Panc1 (cell line): ENCODE results near the gene MEF2D.

Experiments
- POLR2AphosphoS5 ChIP-seq: IDR thresholded peaks from 2 replicates; pipeline ENCODE4 v1.6.1; 2012; ENCODE audit warnings: mild to moderate bottlenecking, low read depth, low read length, moderate library complexity
- SIN3A ChIP-seq: IDR thresholded peaks from 2 replicates; pipeline ENCODE4 v1.6.1; 2012; ENCODE audit warnings: low read depth, mild to moderate bottlenecking, low read length, moderate library complexity, borderline replicate concordance; ENCODE audit not compliant: insufficient read depth
- TF ChIP-seq, protein P1 (sequence below): fragments of 450-650 bp; IDR thresholded peaks from 2 replicates; pipeline ENCODE4 v1.5.1; 2017; ENCODE audit warnings: mild to moderate bottlenecking

DNA sequence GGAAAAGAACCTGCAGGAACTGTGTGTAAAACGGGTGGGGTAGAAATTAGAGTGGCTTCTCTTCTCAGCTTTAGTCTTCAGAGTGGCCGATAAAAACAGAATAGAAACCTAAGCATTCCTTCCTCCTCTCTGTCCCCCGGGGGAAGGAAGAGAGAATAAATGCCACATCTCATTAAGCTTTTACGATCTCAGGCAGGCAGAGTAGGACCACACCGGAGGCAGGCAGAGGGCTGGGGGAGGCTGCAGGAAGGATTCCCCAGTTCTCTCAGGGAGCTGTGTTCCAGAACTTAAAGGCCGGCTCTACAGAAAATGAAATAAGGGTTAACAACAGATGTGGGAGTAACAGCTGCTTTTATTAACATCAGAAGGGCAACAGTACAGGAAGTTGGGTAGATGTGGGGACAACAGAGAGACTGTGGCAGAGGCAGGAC is 24.5 kb upstream of the MEF2D start:
- TF ChIP-seq, protein P1, sequence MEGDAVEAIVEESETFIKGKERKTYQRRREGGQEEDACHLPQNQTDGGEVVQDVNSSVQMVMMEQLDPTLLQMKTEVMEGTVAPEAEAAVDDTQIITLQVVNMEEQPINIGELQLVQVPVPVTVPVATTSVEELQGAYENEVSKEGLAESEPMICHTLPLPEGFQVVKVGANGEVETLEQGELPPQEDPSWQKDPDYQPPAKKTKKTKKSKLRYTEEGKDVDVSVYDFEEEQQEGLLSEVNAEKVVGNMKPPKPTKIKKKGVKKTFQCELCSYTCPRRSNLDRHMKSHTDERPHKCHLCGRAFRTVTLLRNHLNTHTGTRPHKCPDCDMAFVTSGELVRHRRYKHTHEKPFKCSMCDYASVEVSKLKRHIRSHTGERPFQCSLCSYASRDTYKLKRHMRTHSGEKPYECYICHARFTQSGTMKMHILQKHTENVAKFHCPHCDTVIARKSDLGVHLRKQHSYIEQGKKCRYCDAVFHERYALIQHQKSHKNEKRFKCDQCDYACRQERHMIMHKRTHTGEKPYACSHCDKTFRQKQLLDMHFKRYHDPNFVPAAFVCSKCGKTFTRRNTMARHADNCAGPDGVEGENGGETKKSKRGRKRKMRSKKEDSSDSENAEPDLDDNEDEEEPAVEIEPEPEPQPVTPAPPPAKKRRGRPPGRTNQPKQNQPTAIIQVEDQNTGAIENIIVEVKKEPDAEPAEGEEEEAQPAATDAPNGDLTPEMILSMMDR = no peak
- TF ChIP-seq POLR2AphosphoS5 (no peak), SIN3A (no peak)
